GM15510 (cell line): ENCODE measurements around the gene CCDC154.

Source experiments
- POLR2A ChIP-seq: IDR thresholded peaks from 3 replicates; pipeline ENCODE4 v1.6.1; 2011; ENCODE audit warnings: borderline replicate concordance; ENCODE audit not compliant: insufficient read length; ENCODE audit errors: extremely low read depth

The CCDC154 gene

GRCh38 chr16:1449201-1449788 lies 4.9 kb upstream of the CCDC154 start:
- no peak for TF ChIP-seq POLR2A

GRCh38 chr16:1448536-1449116 lies 4.3 kb upstream of the CCDC154 start:
- no peak for TF ChIP-seq POLR2A

- no peak for TF ChIP-seq POLR2A
Observed at GRCh38 chr16:1447965-1448364, 3.6 kb upstream of the CCDC154 start.

- TF ChIP-seq POLR2A: no peak
Observed at GRCh38 chr16:1446296-1447080, 2.1 kb upstream of the CCDC154 start.

- no peak for TF ChIP-seq POLR2A
Observed at GRCh38 chr16:1445518-1446203, 1.3 kb upstream of the CCDC154 start.

GRCh38 chr16:1444730-1445517 lies 568 bp upstream of the CCDC154 start:
- no peak for TF ChIP-seq POLR2A

GRCh38 chr16:1443403-1443973 lies 868 bp downstream of the CCDC154 start:
- no peak for TF ChIP-seq POLR2A

- TF ChIP-seq POLR2A: no peak
Observed at GRCh38 chr16:1442697-1443096, 1.7 kb downstream of the CCDC154 start.

GRCh38 chr16:1441391-1441829 lies 2.9 kb downstream of the CCDC154 start:
- no peak for TF ChIP-seq POLR2A

GRCh38 chr16:1439058-1439698 lies 5.2 kb downstream of the CCDC154 start:
- TF ChIP-seq POLR2A: no peak

DNA sequence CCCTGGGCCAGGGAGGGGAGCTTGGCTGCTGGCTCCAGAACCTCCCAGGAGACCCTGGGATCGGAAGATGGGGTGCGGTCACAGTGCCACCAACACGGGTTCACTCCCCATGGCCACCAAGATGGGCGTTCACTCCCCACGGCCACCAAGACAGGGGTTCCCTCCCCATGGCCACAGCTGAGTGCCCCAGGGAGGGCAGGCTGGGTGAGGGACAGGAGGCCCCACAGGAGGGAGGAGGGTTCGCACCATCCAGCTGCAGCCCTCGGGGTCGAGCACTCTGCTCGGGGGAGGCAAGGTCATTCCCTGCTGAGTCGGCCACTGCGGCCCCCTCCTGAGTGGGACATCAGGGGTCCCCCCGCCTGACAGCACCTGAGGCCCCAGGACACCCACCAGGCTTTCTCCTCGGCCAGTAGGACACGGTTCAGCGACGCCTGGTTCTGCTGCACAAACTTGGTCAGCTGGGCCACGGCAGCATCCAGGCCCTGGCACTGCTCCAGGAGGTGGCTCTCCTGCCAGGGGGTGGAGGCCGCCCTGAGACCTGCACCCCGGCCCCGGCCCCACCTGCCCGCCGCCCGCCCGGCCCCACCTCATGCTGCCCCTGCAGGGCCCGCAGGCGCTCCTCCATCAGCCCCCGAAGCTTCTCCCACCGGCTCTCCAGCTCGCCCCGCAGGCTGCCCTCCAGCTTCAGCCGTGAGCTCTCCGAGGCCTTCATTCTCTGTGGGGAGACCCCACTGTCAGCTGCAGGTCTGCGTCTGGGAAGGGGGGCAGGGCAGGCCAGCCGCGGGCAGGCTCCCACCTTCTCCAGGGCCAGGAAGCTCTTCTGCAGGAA lies 5.9 kb downstream of the CCDC154 start:
- no peak for TF ChIP-seq POLR2A

- no peak for TF ChIP-seq POLR2A
Observed at GRCh38 chr16:1437606-1438005, 6.8 kb downstream of the CCDC154 start.
